ENCODE data around the gene SMG6. TPM values are rescaled to one million over a fixed set of nuclear protein-coding genes. Genes with fewer than 3 reads are reported as not detected.
A peak's percentile ranks its signal among the peaks of the same experiment; 100 is the strongest.

The SMG6 gene
- total RNA-seq, 1 experiment from 2014 or later, result 28.6 TPM

GRCh38 chr17:2029911-2030778 lies 273.4 kb downstream of the SMG6 start, which contains the start of gene DPH1:
Gene DPH1 (plus strand): TSS chr17:2030153. CDS start chr17:2030170, 17 bp downstream.
- Mint-ChIP-seq H3K4me1 (peaks cover 12 to 32% of the 10 kb centered on the region in 2 experiments), H3K36me3 (ENCODE audit: insufficient read depth in 1 of 3, low read depth in 3 of 3) (no peaks in the 10 kb centered on the region; a peak in 2 of 7 replicates), H3K27ac (peak within 1 kb of the TSS in 1 of 3 experiments; percentile 39; a peak in 1 of 7 replicates), H3K4me3 (peak within 1 kb of the TSS; percentile 94 to 97), H3K9me3 (peaks cover 5 to 6% of the 10 kb centered on the region in 2 experiments; a peak in 4 of 5 replicates), H3K27me3 (ENCODE audit: low read depth) (peaks cover 47% of the 10 kb centered on the region)
- H3K18ac ChIP-seq (ENCODE audit: insufficient read length, low read depth, low read length), result no peak within 1 kb of the TSS
- no peak within 1 kb of the TSS for H2BK20ac ChIP-seq (ENCODE audit: low read depth, low read length, poor library complexity, severe bottlenecking)
- no peaks in the 10 kb centered on the region for H3K9me3 ChIP-seq (ENCODE audit: control insufficient read depth, low read depth, low read length)
- H3K4me2 ChIP-seq (ENCODE audit: insufficient read depth, insufficient read length, low read length), result peak within 1 kb of the TSS; percentile 76
- WGBS (ENCODE audit: extremely low coverage, insufficient read length, low lambda C conversion rate), result no CpG with 5 or more reads among the region's 59 CpGs
- no peak within 1 kb of the TSS for H3K27ac ChIP-seq (ENCODE audit: insufficient read length, low read depth, low read length)
- no peak within 1 kb of the TSS for H3T11ph ChIP-seq (ENCODE audit: low read length)
- no peak within 1 kb of the TSS for H2BK12ac ChIP-seq (ENCODE audit: insufficient read length, low read depth, low read length)
- H3K56ac ChIP-seq (ENCODE audit: insufficient read length, low read depth, low read length), result no peak within 1 kb of the TSS
- H3K4ac ChIP-seq (ENCODE audit: low read depth, low read length), result no peak within 1 kb of the TSS
- H4K8ac ChIP-seq (replicated peaks; ENCODE audit: insufficient read length, low read depth, low read length), result no peak within 1 kb of the TSS
- DNase-seq, result peak; percentile 96
- no peaks in the 10 kb centered on the region for H3K4me1 ChIP-seq (ENCODE audit: insufficient read depth, low read length)
- no peak within 1 kb of the TSS for H3K9ac ChIP-seq (ENCODE audit: extremely low read depth, insufficient read length, low read length)
- H3K14ac ChIP-seq (ENCODE audit: insufficient read depth, low read length), result no peak within 1 kb of the TSS
- H2BK5ac ChIP-seq (ENCODE audit: insufficient read length, low read length), result no peak within 1 kb of the TSS
- no peaks in the 10 kb centered on the region for H3K79me2 ChIP-seq (ENCODE audit: insufficient read depth, low read length)
- H3K23me2 ChIP-seq (ENCODE audit: insufficient read length, low read depth, low read length, poor library complexity, severe bottlenecking), result peaks cover 7% of the 10 kb centered on the region
- no peaks in the 10 kb centered on the region for H4K20me1 ChIP-seq (ENCODE audit: control insufficient read depth, insufficient read depth, insufficient read length)
- H4K91ac ChIP-seq (ENCODE audit: insufficient read length, low read depth, low read length), result no peak within 1 kb of the TSS
- H2BK120ac ChIP-seq (ENCODE audit: low read depth, low read length, poor library complexity, severe bottlenecking), result no peak within 1 kb of the TSS
- H2BK15ac ChIP-seq (ENCODE audit: low read depth, low read length), result no peak within 1 kb of the TSS
- H3K27me3 ChIP-seq (ENCODE audit: insufficient read depth, low read length), result peaks cover 38% of the 10 kb centered on the region
- H4K5ac ChIP-seq (ENCODE audit: insufficient read length, low read depth, low read length), result no peak within 1 kb of the TSS
- no peaks in the 10 kb centered on the region for H3K79me1 ChIP-seq (ENCODE audit: insufficient read depth, low read depth, low read length, poor library complexity, severe bottlenecking)
- H2AFZ ChIP-seq (ENCODE audit: low read length), result no peak within 1 kb of the TSS
- H2AK5ac ChIP-seq (ENCODE audit: insufficient read length, low read length), result no peak within 1 kb of the TSS
- no peak within 1 kb of the TSS for H3K23ac ChIP-seq (ENCODE audit: insufficient read length, low read depth, low read length)
- TF ChIP-seq CTCF (conservative IDR thresholded peaks at IDR 0.05), result no peak
